ENCODE data around the gene SSBP3. TPM values are rescaled to one million over a fixed set of nuclear protein-coding genes. Genes with fewer than 3 reads are reported as not detected.

The SSBP3 gene
- total and polyA plus RNA-seq, 9 of the 15 experiments (the other 6 are each of a cell fraction or from before 2014, with no cell fraction given): 8.7 to 108 (median 33.8) TPM

DNA sequence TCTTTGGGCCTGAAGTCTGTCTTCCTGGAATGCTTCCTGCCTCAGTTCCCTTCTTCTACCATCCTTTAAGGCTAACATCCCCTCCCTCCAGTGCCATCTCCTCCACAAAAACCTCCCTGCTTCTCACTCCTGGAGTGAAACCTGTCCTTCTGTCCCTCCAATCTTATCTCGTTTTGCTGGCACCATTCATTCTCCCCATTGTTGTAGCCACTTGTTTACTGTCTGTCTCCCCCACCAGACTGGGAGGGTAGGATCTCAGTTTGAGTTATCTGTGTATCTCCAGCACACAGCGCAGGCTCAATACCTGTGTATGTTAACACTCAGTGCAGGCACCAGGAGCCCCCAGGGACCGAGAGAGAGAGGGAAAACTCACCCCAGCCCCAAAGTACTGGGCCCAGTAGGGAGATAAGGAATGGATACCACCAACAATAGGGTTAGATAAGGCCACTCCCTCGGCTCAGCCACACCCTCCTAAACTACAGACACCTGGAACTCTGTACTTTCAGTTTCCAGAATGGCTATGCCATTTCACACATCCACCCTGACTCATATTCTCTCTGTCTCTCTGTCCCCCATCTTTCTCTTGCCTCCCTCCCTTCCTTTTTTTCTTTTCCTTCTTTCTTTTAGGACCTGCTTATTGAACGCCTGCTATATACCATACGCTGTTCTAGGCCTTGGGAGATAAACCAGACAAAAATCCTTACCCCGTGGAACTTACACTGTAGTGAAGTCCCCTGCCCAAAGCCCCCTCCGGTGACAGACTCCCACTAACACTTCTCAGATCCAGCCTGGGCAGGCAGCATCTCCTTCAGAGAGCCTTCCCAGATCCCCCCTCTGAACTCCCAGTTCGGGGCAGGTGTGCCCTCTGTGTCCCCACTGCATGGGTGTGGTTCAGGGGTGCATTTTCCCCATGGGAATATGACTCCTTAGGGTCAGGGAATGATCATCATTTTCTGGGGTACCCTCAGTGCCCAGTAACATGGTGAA is 3.3 kb upstream of the SSBP3 start (continued):
- TF ChIP-seq, protein P1, sequence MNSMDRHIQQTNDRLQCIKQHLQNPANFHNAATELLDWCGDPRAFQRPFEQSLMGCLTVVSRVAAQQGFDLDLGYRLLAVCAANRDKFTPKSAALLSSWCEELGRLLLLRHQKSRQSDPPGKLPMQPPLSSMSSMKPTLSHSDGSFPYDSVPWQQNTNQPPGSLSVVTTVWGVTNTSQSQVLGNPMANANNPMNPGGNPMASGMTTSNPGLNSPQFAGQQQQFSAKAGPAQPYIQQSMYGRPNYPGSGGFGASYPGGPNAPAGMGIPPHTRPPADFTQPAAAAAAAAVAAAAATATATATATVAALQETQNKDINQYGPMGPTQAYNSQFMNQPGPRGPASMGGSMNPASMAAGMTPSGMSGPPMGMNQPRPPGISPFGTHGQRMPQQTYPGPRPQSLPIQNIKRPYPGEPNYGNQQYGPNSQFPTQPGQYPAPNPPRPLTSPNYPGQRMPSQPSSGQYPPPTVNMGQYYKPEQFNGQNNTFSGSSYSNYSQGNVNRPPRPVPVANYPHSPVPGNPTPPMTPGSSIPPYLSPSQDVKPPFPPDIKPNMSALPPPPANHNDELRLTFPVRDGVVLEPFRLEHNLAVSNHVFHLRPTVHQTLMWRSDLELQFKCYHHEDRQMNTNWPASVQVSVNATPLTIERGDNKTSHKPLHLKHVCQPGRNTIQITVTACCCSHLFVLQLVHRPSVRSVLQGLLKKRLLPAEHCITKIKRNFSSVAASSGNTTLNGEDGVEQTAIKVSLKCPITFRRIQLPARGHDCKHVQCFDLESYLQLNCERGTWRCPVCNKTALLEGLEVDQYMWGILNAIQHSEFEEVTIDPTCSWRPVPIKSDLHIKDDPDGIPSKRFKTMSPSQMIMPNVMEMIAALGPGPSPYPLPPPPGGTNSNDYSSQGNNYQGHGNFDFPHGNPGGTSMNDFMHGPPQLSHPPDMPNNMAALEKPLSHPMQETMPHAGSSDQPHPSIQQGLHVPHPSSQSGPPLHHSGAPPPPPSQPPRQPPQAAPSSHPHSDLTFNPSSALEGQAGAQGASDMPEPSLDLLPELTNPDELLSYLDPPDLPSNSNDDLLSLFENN (IDR thresholded peaks at IDR 0.05; ENCODE audit: low read depth in 2 of 2, low read length in 2 of 2): no peak
- TF ChIP-seq ETS2 (tag; IDR thresholded peaks at IDR 0.05; ENCODE audit: borderline replicate concordance, poor library complexity, severe bottlenecking): no peak
- peak; percentile 91; the same call in 1 of the 2 replicates for TF ChIP-seq GATAD2A (IDR thresholded peaks at IDR 0.05)
- TF ChIP-seq ZNF318 (IDR thresholded peaks at IDR 0.05; ENCODE audit: borderline replicate concordance in 1 of 2, low read depth in 1 of 2): 0 out of 4 replicates have a peak, but pooled peaks of 1 of the 2 experiments have one; percentile 16
- no peak for TF ChIP-seq NCOA6 (IDR thresholded peaks at IDR 0.05)
- no peak for TF ChIP-seq ASH1L (IDR thresholded peaks at IDR 0.05; ENCODE audit: borderline replicate concordance, low read depth, partially characterized antibody)
- TF ChIP-seq, protein P2, sequence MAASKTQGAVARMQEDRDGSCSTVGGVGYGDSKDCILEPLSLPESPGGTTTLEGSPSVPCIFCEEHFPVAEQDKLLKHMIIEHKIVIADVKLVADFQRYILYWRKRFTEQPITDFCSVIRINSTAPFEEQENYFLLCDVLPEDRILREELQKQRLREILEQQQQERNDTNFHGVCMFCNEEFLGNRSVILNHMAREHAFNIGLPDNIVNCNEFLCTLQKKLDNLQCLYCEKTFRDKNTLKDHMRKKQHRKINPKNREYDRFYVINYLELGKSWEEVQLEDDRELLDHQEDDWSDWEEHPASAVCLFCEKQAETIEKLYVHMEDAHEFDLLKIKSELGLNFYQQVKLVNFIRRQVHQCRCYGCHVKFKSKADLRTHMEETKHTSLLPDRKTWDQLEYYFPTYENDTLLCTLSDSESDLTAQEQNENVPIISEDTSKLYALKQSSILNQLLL (CRISPR knock-in tag; IDR thresholded peaks at IDR 0.05; ENCODE audit: borderline replicate concordance): no peak
- TF ChIP-seq, protein P3, sequence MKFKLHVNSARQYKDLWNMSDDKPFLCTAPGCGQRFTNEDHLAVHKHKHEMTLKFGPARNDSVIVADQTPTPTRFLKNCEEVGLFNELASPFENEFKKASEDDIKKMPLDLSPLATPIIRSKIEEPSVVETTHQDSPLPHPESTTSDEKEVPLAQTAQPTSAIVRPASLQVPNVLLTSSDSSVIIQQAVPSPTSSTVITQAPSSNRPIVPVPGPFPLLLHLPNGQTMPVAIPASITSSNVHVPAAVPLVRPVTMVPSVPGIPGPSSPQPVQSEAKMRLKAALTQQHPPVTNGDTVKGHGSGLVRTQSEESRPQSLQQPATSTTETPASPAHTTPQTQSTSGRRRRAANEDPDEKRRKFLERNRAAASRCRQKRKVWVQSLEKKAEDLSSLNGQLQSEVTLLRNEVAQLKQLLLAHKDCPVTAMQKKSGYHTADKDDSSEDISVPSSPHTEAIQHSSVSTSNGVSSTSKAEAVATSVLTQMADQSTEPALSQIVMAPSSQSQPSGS (CRISPR knock-in tag; IDR thresholded peaks at IDR 0.05): no peak
- no peak for TF ChIP-seq THAP7 (CRISPR knock-in tag; IDR thresholded peaks at IDR 0.05)
